B cell (primary cell): ENCODE data around the gene SYNE2. TPM values are rescaled to one million over a fixed set of nuclear protein-coding genes. Genes with fewer than 3 reads are reported as not detected.

Experiments used
- ATAC-seq: fragments of 200-7000 bp; cut with Tn5 transposase; one replicate; pipeline ENCODE4 v1.10.0; 2021; ENCODE audit warnings: low read depth, mild to moderate bottlenecking, moderate number of reproducible peaks, moderate library complexity
- CTCF ChIA-PET: fragments of 350-600 bp; sonication (Branson Sonifier 250); formaldehyde crosslinking; loops from one replicate; lab custom pipeline; 2021; ENCODE audit warnings: antibody characterized with exemption, inconsistent platforms; lab: Charles Lee
- POLR2A ChIA-PET: fragments of 350-600 bp; sonication (Branson Sonifier 250); formaldehyde crosslinking; loops from one replicate; lab custom pipeline; 2021; ENCODE audit warnings: antibody characterized with exemption; lab: Charles Lee
- DNase-seq: peaks from one replicate; pipeline ENCODE4 v3.0.0; 2013
- H2AFZ ChIP-seq: 2 replicates; pipeline ENCODE4 v1.6.1; 2012; ENCODE audit warnings: mild to moderate bottlenecking, low read depth, low read length; ENCODE audit not compliant: insufficient read depth, poor library complexity, severe bottlenecking
- H3K27ac ChIP-seq, 2 donors: 1 replicate in 1 of 2; 2 replicates in 1 of 2; pipeline ENCODE4 v1.5.1; 2012 to 2013; ENCODE audit warnings: low read length in 2 of 2, mild to moderate bottlenecking in 2 of 2, moderate library complexity in 1 of 2
- H3K27me3 ChIP-seq, 4 experiments: fragments of 200-600 bp in 1 of 4; sonication (generic) in 1 of 4; replicated peaks in 1 of 4; 1 replicate in 2 of 4; 2 replicates in 2 of 4; pipeline versions ENCODE4 v1.6.1 to v1.7.0; 2013 to 2016; ENCODE audit warnings: low read length in 3 of 4, mild to moderate bottlenecking in 2 of 4, mixed read lengths in 1 of 4, moderate library complexity in 1 of 4; ENCODE audit not compliant: insufficient read depth in 4 of 4, control insufficient read depth in 3 of 4; ENCODE audit errors: control extremely low read depth in 1 of 4
- H3K36me3 ChIP-seq, 2 experiments: replicated peaks in 1 of 2; 1 replicate in 1 of 2; 2 replicates in 1 of 2; pipeline versions ENCODE4 v1.6.1 to v1.7.1; 2013; ENCODE audit warnings: low read length in 1 of 2; ENCODE audit not compliant: insufficient read depth in 2 of 2, control insufficient read depth in 1 of 2; ENCODE audit errors: control extremely low read depth in 1 of 2, extremely low read depth in 1 of 2
- H3K4me1 ChIP-seq, 2 donors: fragments of 200-600 bp in 1 of 2; sonication (generic) in 1 of 2; 1 replicate in 1 of 2; 2 replicates in 1 of 2; pipeline versions ENCODE4 v1.5.1 to v1.6.1; 2013 to 2017; ENCODE audit warnings: low read length in 2 of 2; ENCODE audit not compliant: control insufficient read depth in 2 of 2, insufficient read depth in 2 of 2
- H3K4me2 ChIP-seq: replicated peaks from 2 replicates; pipeline ENCODE3; 2012; ENCODE audit warnings: mild to moderate bottlenecking, low read depth, low read length; ENCODE audit not compliant: poor library complexity, severe bottlenecking
- H3K4me3 ChIP-seq, 5 experiments: fragments of 200-600 bp in 1 of 5; sonication (generic) in 1 of 5; 1 replicate in 3 of 5; 2 replicates in 2 of 5; pipeline versions ENCODE4 v1.5.1 to v1.7.0; 2011 to 2016; ENCODE audit warnings: low read length in 4 of 5, mild to moderate bottlenecking in 4 of 5, low read depth in 2 of 5, control low read depth in 1 of 5, moderate library complexity in 1 of 5; ENCODE audit not compliant: insufficient read depth in 1 of 5; ENCODE audit errors: control extremely low read depth in 1 of 5, extremely low read depth in 1 of 5
- H3K79me2 ChIP-seq: fragments of 200-600 bp; sonication (generic); one replicate; pipeline ENCODE4 v1.6.0; 2016; ENCODE audit warnings: low read length; ENCODE audit not compliant: control insufficient read depth, insufficient read depth
- H3K9ac ChIP-seq: fragments of 200-600 bp; sonication (generic); 2 replicates; pipeline ENCODE4 v1.6.1; 2017; ENCODE audit warnings: mild to moderate bottlenecking, low read length, moderate library complexity
- H3K9me3 ChIP-seq, 3 donors: one replicate each; pipeline versions ENCODE4 v1.6.1 to v1.7.1; 2013; ENCODE audit warnings: low read length in 2 of 3; ENCODE audit not compliant: control insufficient read depth in 2 of 3, insufficient read depth in 1 of 3; ENCODE audit errors: control extremely low read depth in 1 of 3
- H4K20me1 ChIP-seq: 2 replicates; pipeline ENCODE4 v1.6.0; 2012; ENCODE audit warnings: mild to moderate bottlenecking, low read length; ENCODE audit not compliant: insufficient read depth, control insufficient read depth, poor library complexity, severe bottlenecking
- H3K27ac Mint-ChIP-seq: one replicate; pipeline ENCODE4 v1.8.0; 2021; ENCODE audit warnings: mixed read lengths
- H3K27me3 Mint-ChIP-seq: one replicate; pipeline ENCODE4 v1.8.0; 2021; ENCODE audit warnings: mixed read lengths
- H3K4me1 Mint-ChIP-seq: one replicate; pipeline ENCODE4 v1.8.0; 2021; ENCODE audit warnings: mixed read lengths
- H3K4me3 Mint-ChIP-seq: one replicate; pipeline ENCODE4 v1.8.0; 2021; ENCODE audit warnings: mixed read lengths
- H3K9me3 Mint-ChIP-seq: one replicate; pipeline ENCODE4 v1.8.0; 2022; ENCODE audit warnings: mixed read lengths; ENCODE audit not compliant: insufficient read depth
- EZH2 ChIP-seq: IDR thresholded peaks from 2 replicates; pipeline ENCODE4 v1.6.1; 2012; ENCODE audit warnings: borderline replicate concordance, low read depth, mild to moderate bottlenecking, moderate library complexity, low read length; ENCODE audit not compliant: insufficient read depth, poor library complexity, severe bottlenecking
- WGBS: methylation state at CpG from one replicate; pipeline ENCODE4 v1.1.5; 2013; ENCODE audit warnings: missing lambda C conversion rate; ENCODE audit not compliant: insufficient coverage; 5-methylcytosine and 5-hydroxymethylcytosine counted together
- intact Hi-C: fragments of 100-400 bp; cut with micrococcal nuclease; formaldehyde crosslinking; loops from one replicate; pipeline ENCODE4 v1.10.0; 2022
- polyA plus RNA-seq: library from polyadenylated mRNA; depleted of rRNA; stranded (reverse); fragments of >200 nt; gene quantifications from 2 replicates; pipeline ENCODE4 v1.2.3, GENCODE V29; 2012
- total RNA-seq, 2 donors: library from RNA; stranded (reverse); fragments of 120-200 nt in 1 of 2; gene quantifications; 1 replicate in 1 of 2; 2 replicates in 1 of 2; pipeline versions ENCODE4 v1.2.3 to v1.2.4, GENCODE V29; 2013 to 2022
- TF ChIP-seq, protein P1 (sequence below): fragments of 200-600 bp; IDR thresholded peaks from one replicate; pipeline ENCODE4 v1.8.0; 2022; ENCODE audit warnings: antibody characterized with exemption, mild to moderate bottlenecking

SYNE2 gene
- total and polyA plus RNA-seq, 2 donors (not counting 1 experiment from before 2014, with no cell fraction given), result 39.5 to 105 TPM

DNA sequence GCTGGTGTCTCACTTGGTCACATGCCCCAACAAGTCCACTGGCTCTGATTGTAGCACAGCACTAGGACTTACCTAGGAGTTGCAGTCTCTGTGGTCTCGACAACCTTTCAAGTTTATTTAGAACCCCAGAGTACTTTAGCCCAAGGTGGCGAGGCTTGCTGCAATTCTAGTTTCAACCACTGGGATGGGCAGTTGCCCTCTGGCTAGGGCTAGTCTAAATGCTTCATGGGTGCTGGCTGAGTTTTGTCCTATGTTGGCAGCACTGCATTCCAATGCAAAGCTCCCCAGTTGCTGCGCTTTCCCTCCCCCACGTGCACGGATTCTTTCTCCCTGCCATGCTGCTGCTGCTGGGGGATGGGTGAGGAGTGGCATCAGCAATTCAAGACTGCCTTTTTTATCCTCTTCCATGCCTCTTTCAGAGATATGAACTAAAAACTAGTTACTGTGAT lies 207.9 kb downstream of the SYNE2 start:
- ATAC-seq (no peak), DNase-seq (peak; percentile 28)
- Mint-ChIP-seq H3K4me1 (no peaks in the 10 kb centered on the region), H3K27me3 (no peaks in the 10 kb centered on the region), H3K27ac (no peak overlapping the region), H3K4me3 (no peak overlapping the region), H3K9me3 (no peaks in the 10 kb centered on the region)
- H3K27me3 ChIP-seq, result no peaks in the 10 kb centered on the region
- peaks cover 0 to 3% of the 10 kb centered on the region in 2 experiments for H3K36me3 ChIP-seq
- H4K20me1 ChIP-seq, result no peaks in the 10 kb centered on the region
- CTCF ChIA-PET, result interaction anchor here (0.9 to 1.9 kb wide), 3 partner anchors 234 to 243 kb away, joined by 3 to 8 read pairs (median 6); partner anchors contain the start of gene ESR2
- H3K9ac ChIP-seq, result no peak overlapping the region
- no peak overlapping the region for H3K4me3 ChIP-seq
- no peak overlapping the region for H3K27ac ChIP-seq
- no peaks in the 10 kb centered on the region for H3K79me2 ChIP-seq
- no peak overlapping the region for H3K4me2 ChIP-seq
- TF ChIP-seq, protein P1, sequence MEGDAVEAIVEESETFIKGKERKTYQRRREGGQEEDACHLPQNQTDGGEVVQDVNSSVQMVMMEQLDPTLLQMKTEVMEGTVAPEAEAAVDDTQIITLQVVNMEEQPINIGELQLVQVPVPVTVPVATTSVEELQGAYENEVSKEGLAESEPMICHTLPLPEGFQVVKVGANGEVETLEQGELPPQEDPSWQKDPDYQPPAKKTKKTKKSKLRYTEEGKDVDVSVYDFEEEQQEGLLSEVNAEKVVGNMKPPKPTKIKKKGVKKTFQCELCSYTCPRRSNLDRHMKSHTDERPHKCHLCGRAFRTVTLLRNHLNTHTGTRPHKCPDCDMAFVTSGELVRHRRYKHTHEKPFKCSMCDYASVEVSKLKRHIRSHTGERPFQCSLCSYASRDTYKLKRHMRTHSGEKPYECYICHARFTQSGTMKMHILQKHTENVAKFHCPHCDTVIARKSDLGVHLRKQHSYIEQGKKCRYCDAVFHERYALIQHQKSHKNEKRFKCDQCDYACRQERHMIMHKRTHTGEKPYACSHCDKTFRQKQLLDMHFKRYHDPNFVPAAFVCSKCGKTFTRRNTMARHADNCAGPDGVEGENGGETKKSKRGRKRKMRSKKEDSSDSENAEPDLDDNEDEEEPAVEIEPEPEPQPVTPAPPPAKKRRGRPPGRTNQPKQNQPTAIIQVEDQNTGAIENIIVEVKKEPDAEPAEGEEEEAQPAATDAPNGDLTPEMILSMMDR, result peak; percentile 38
- no peak for TF ChIP-seq EZH2
- H2AFZ ChIP-seq, result no peak overlapping the region
- H3K9me3 ChIP-seq, result no peaks in the 10 kb centered on the region
- intact Hi-C loops, result no loop called here
- POLR2A ChIA-PET, result no interaction called here
- no peaks in the 10 kb centered on the region for H3K4me1 ChIP-seq
- 82% methylated on average over 3 of the region's 5 CpGs for WGBS

DNA sequence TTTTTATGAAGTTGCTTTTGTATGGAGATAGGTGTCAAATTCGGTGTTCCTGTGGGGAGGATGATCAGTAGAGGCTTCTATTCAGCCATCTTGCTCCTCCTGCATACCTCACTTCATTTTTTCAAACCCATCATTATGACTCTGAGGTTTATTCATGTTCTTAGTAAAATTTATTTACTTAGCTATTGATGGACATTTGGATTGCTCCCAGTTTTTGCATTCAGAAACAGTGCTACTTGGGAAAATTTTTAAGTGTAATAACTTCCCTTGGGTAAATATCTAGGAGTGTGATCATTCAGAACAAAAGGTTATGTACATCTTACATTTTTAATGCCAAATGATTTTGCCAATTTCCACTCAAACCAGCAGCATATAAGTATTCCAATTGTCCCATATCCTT lies 208.3 kb downstream of the SYNE2 start:
- no peaks in the 10 kb centered on the region for H3K4me1 ChIP-seq
- H3K27me3 Mint-ChIP-seq, result no peaks in the 10 kb centered on the region
- H3K36me3 ChIP-seq, result peaks cover 0 to 3% of the 10 kb centered on the region in 2 experiments
- intact Hi-C loops, result no loop called here
- H3K4me1 Mint-ChIP-seq, result no peaks in the 10 kb centered on the region
- no peaks in the 10 kb centered on the region for H3K9me3 Mint-ChIP-seq
- no peaks in the 10 kb centered on the region for H3K79me2 ChIP-seq
- H3K9me3 ChIP-seq, result no peaks in the 10 kb centered on the region
- no peak overlapping the region for H3K4me3 ChIP-seq
- no peak for ATAC-seq
- H4K20me1 ChIP-seq, result no peaks in the 10 kb centered on the region
- H3K27ac ChIP-seq, result no peak overlapping the region
- POLR2A ChIA-PET, result no interaction called here
- no peak for TF ChIP-seq EZH2
- TF ChIP-seq, protein P1, result no peak
- no CpG with 5 or more reads among the region's 1 CpG for WGBS
- no peak overlapping the region for H3K27ac Mint-ChIP-seq
- H3K27me3 ChIP-seq, result no peaks in the 10 kb centered on the region
- H2AFZ ChIP-seq, result no peak overlapping the region
- no peak overlapping the region for H3K4me3 Mint-ChIP-seq
- DNase-seq, result no peak
- no peak overlapping the region for H3K9ac ChIP-seq
- H3K4me2 ChIP-seq, result no peak overlapping the region
- CTCF ChIA-PET, result interaction anchor here (1.9 kb wide), 1 partner anchor 233 kb away, joined by 8 read pairs; the partner anchor contains the start of gene ESR2
